Nephron progenitor cell (in vitro differentiated cells): ENCODE results near the gene EPHX1.

ENCODE experiments used
- DNase-seq: peaks from one replicate; pipeline ENCODE4 v3.0.0; 2021
- H3K27ac Mint-ChIP-seq: 2 replicates; pipeline ENCODE4 v1.8.0; 2021; ENCODE audit warnings: mild to moderate bottlenecking, moderate library complexity, mixed read lengths
- H3K27me3 Mint-ChIP-seq: 2 replicates; pipeline ENCODE4 v1.8.0; 2021; ENCODE audit warnings: mild to moderate bottlenecking, low read depth, mixed read lengths; ENCODE audit not compliant: poor library complexity
- H3K36me3 Mint-ChIP-seq: 2 replicates; pipeline ENCODE4 v1.8.0; 2021; ENCODE audit warnings: low read depth, mixed read lengths
- H3K4me1 Mint-ChIP-seq: 2 replicates; pipeline ENCODE4 v1.8.0; 2021; ENCODE audit warnings: mixed read lengths
- H3K4me3 Mint-ChIP-seq: 2 replicates; pipeline ENCODE4 v1.8.0; 2021; ENCODE audit warnings: mild to moderate bottlenecking, moderate library complexity, mixed read lengths
- H3K9me3 Mint-ChIP-seq: 2 replicates; pipeline ENCODE4 v1.8.0; 2021; ENCODE audit warnings: mild to moderate bottlenecking, moderate library complexity, mixed read lengths
- CTCF ChIP-seq: fragments of 200-600 bp; sonication (generic); IDR thresholded peaks from 2 replicates; pipeline ENCODE4 v1.5.0; 2021; ENCODE audit warnings: antibody characterized with exemption

EPHX1 gene

GRCh38 chr1:225888898-225889601, 79.1 kb downstream of the EPHX1 start, which contains the start of gene LEFTY1:
TSS of gene LEFTY1 (minus strand) at chr1:225889146. CDS start at chr1:225889066, 80 bp downstream.
- Mint-ChIP-seq H3K9me3 (no peaks in the 10 kb centered on the region), H3K36me3 (no peaks in the 10 kb centered on the region), H3K4me3 (peak within 1 kb of the TSS; percentile 41), H3K27ac (no peak within 1 kb of the TSS), H3K4me1 (peaks cover 52% of the 10 kb centered on the region), H3K27me3 (peaks cover 11% of the 10 kb centered on the region)
- peak; percentile 61 for DNase-seq
- no peak for TF ChIP-seq CTCF

GRCh38 chr1:225889743-225890142, 79.8 kb downstream of the EPHX1 start:
- Mint-ChIP-seq H3K27me3 (peaks cover 7% of the 10 kb centered on the region), H3K27ac (no peak overlapping the region)
- TF ChIP-seq CTCF, result no peak

GRCh38 chr1:225890346-225891228, 80.7 kb downstream of the EPHX1 start:
- DNase-seq, result no peak

More at GRCh38 chr1:225889743-225890142, 79.8 kb downstream of the EPHX1 start:
- H3K4me3 Mint-ChIP-seq, result no peak overlapping the region
- no peak for DNase-seq
- H3K36me3 Mint-ChIP-seq, result no peaks in the 10 kb centered on the region
- H3K4me1 Mint-ChIP-seq, result peaks cover 51% of the 10 kb centered on the region
- no peaks in the 10 kb centered on the region for H3K9me3 Mint-ChIP-seq

GRCh38 chr1:225891229-225891972, 81.5 kb downstream of the EPHX1 start:
- peaks cover 48% of the 10 kb centered on the region for H3K4me1 Mint-ChIP-seq
- no peaks in the 10 kb centered on the region for H3K36me3 Mint-ChIP-seq
- TF ChIP-seq CTCF, result no peak
- peaks cover 7% of the 10 kb centered on the region for H3K27me3 Mint-ChIP-seq
- no peak overlapping the region for H3K4me3 Mint-ChIP-seq
- no peak overlapping the region for H3K27ac Mint-ChIP-seq
- H3K9me3 Mint-ChIP-seq, result no peaks in the 10 kb centered on the region
- DNase-seq, result no peak

More at GRCh38 chr1:225890346-225891228, 80.7 kb downstream of the EPHX1 start:
- TF ChIP-seq CTCF, result no peak
- H3K9me3 Mint-ChIP-seq, result no peaks in the 10 kb centered on the region
- no peak overlapping the region for H3K4me3 Mint-ChIP-seq
- H3K27me3 Mint-ChIP-seq, result peaks cover 7% of the 10 kb centered on the region
- peaks cover 51% of the 10 kb centered on the region for H3K4me1 Mint-ChIP-seq
- no peak overlapping the region for H3K27ac Mint-ChIP-seq
- H3K36me3 Mint-ChIP-seq, result no peaks in the 10 kb centered on the region

- no peak overlapping the region for H3K27ac Mint-ChIP-seq
- H3K27me3 Mint-ChIP-seq, result peaks cover 3% of the 10 kb centered on the region
- H3K36me3 Mint-ChIP-seq, result no peaks in the 10 kb centered on the region
- DNase-seq, result no peak
- TF ChIP-seq CTCF, result no peak
- no peaks in the 10 kb centered on the region for H3K9me3 Mint-ChIP-seq
- no peak overlapping the region for H3K4me3 Mint-ChIP-seq
- H3K4me1 Mint-ChIP-seq, result peaks cover 39% of the 10 kb centered on the region
These were observed 82.4 kb downstream of the EPHX1 start for GRCh38 chr1:225892307-225892706.
